GM12878 (cell line): ENCODE results near the gene GCLM. TPM values are rescaled to one million over a fixed set of nuclear protein-coding genes. Genes with fewer than 3 reads are reported as not detected.
A peak's percentile ranks its signal among the peaks of the same experiment; 100 is the strongest.

Experiments used
- CBX3 ChIP-seq: fragments of 200-600 bp; sonication (generic); IDR thresholded peaks from 2 replicates; pipeline ENCODE4 v1.6.1; 2016; ENCODE audit warnings: low read depth, borderline replicate concordance
- DPF2 ChIP-seq: fragments of 450-650 bp; IDR thresholded peaks from 2 replicates; pipeline ENCODE4 v1.6.1; 2017; ENCODE audit warnings: mild to moderate bottlenecking
- ESRRA ChIP-seq: IDR thresholded peaks from 2 replicates; pipeline ENCODE4 v1.6.1; 2012; ENCODE audit warnings: mild to moderate bottlenecking, low read length, improper control_type of control experiment
- IRF4 ChIP-seq: IDR thresholded peaks from 2 replicates; pipeline ENCODE4 v1.6.1; 2011; ENCODE audit warnings: low read depth, low read length
- NBN ChIP-seq: fragments of 450-650 bp; IDR thresholded peaks from 2 replicates; pipeline ENCODE4 v1.6.1; 2016
- NFYB ChIP-seq: IDR thresholded peaks from 2 replicates; pipeline ENCODE4 v1.6.1; 2011; ENCODE audit warnings: low read depth, mild to moderate bottlenecking, low read length, improper control_type of control experiment, moderate library complexity; ENCODE audit not compliant: insufficient read depth
- POLR2AphosphoS2 ChIP-seq: IDR thresholded peaks from 2 replicates; pipeline ENCODE4 v1.6.1; 2011; ENCODE audit warnings: low read depth, mild to moderate bottlenecking, low read length, improper control_type of control experiment, moderate library complexity
- SIN3A ChIP-seq: IDR thresholded peaks from 2 replicates; pipeline ENCODE4 v1.6.1; 2012; ENCODE audit warnings: low read depth, low read length, improper control_type of control experiment
- SREBF1 ChIP-seq: IDR thresholded peaks from 2 replicates; pipeline ENCODE4 v1.6.1; 2012; ENCODE audit warnings: mild to moderate bottlenecking, low read length
- STAT1 ChIP-seq: fragments of 450-650 bp; conservative IDR thresholded peaks from 2 replicates; pipeline ENCODE4 v1.6.1; 2014; ENCODE audit warnings: antibody characterized with exemption, mild to moderate bottlenecking
- ZNF207 ChIP-seq: fragments of 450-650 bp; IDR thresholded peaks from 2 replicates; pipeline ENCODE4 v1.6.1; 2014; ENCODE audit warnings: antibody characterized with exemption, mild to moderate bottlenecking, borderline replicate concordance
- ZNF274 ChIP-seq: IDR thresholded peaks from one replicate; pipeline ENCODE4 v1.8.0; 2011; ENCODE audit not compliant: insufficient read length, insufficient read depth
- polyA plus RNA-seq, 11 experiments: library from polyadenylated mRNA; depleted of rRNA in 4 of 11; unstranded in 6 of 11; stranded (reverse) in 5 of 11; fragments of >200 nt; fragmentation: Nextera tagmentation in 4 of 11; fragmentation: Illumina TruSeq in 1 of 11; extraction: Ambion mirVana in 4 of 11; extraction: Trizol in 1 of 11; gene quantifications; 1 replicate in 1 of 11; 2 replicates in 10 of 11; pipeline versions ENCODE4 v1.2.1 to v1.2.3, GENCODE V29; 2011 to 2016; ENCODE audit warnings: inconsistent platforms in 2 of 11, missing spikeins in 2 of 11, low read depth in 1 of 11
- total RNA-seq, 4 experiments: library from RNA; depleted of rRNA in 3 of 4; stranded (reverse); fragments of >200 nt in 3 of 4; fragmentation: Illumina TruSeq in 1 of 4; extraction: Trizol in 1 of 4; gene quantifications; 2 replicates each; pipeline versions ENCODE4 v1.2.1 to v1.2.3, GENCODE V29; 2013 to 2021
- TF ChIP-seq, protein P1 (sequence below): fragments of 450-650 bp; IDR thresholded peaks from 2 replicates; pipeline ENCODE4 v1.6.1; 2018; ENCODE audit warnings: mild to moderate bottlenecking, low read depth, moderate library complexity; ENCODE audit not compliant: partially characterized antibody
- TF ChIP-seq, protein P2 (sequence below): fragments of 450-650 bp; IDR thresholded peaks from 2 replicates; pipeline ENCODE4 v1.6.1; 2017; ENCODE audit warnings: mild to moderate bottlenecking
- TF ChIP-seq, protein P3 (sequence below): fragments of 450-650 bp; IDR thresholded peaks from 2 replicates; pipeline ENCODE4 v1.6.1; 2017; ENCODE audit warnings: mild to moderate bottlenecking, moderate library complexity
- TF ChIP-seq, protein P4 (sequence below): fragments of 450-650 bp; formaldehyde crosslinking; IDR thresholded peaks from 2 replicates; pipeline ENCODE4 v1.5.0; 2022; ENCODE audit warnings: mild to moderate bottlenecking, missing genetic modification characterization

Gene GCLM
- total and polyA plus RNA-seq, 10 of the 15 experiments (the other 5 are each of a cell fraction or from before 2014, with no cell fraction given) = 2.6 to 17.3 (median 6.9) TPM

DNA sequence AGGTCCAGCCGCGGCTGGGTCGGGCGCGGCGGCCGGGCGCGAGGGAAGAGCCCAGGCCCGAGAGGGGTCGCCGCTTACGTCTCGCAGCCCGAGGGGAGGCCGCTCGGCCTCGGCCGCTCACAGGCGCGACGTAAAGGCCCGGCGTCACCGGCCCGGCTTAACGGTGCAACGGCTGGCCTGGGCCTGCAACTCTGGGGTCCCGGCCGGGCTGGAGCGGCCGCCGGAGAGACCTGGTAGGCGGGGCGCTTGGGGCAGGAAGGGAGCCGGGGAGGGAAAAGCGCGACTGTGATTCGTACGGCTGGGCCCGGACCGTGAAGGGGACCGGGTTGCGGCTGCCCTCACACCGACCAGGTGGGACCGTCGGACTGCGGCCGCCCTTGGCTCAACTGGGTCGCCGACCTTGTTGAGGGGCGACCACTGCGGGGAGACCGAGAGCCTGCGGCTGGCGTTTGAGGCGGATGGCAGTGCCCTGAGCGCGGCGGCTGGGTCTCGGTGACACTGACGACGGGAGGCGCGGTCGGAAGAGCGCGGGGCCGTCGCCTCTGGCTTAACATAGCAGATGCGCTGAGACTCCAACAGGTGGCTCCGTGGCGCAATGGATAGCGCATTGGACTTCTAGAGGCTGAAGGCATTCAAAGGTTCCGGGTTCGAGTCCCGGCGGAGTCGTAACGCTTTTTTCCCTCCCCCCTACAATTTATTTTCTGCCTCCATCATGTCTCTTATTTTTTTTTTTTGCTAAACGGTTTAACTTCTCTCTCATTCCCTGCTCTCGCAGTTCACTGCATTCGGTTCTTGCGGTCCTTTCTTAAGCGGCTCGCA lies 62.0 kb downstream of the GCLM start (continued):
- TF ChIP-seq ZNF207 = peak; percentile 86
- no peak for TF ChIP-seq ZNF274
- TF ChIP-seq, protein P1, sequence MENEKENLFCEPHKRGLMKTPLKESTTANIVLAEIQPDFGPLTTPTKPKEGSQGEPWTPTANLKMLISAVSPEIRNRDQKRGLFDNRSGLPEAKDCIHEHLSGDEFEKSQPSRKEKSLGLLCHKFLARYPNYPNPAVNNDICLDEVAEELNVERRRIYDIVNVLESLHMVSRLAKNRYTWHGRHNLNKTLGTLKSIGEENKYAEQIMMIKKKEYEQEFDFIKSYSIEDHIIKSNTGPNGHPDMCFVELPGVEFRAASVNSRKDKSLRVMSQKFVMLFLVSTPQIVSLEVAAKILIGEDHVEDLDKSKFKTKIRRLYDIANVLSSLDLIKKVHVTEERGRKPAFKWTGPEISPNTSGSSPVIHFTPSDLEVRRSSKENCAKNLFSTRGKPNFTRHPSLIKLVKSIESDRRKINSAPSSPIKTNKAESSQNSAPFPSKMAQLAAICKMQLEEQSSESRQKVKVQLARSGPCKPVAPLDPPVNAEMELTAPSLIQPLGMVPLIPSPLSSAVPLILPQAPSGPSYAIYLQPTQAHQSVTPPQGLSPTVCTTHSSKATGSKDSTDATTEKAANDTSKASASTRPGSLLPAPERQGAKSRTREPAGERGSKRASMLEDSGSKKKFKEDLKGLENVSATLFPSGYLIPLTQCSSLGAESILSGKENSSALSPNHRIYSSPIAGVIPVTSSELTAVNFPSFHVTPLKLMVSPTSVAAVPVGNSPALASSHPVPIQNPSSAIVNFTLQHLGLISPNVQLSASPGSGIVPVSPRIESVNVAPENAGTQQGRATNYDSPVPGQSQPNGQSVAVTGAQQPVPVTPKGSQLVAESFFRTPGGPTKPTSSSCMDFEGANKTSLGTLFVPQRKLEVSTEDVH = no peak
- TF ChIP-seq NBN = peak; percentile 96
- peak; percentile 73 for TF ChIP-seq SIN3A
- no peak for TF ChIP-seq NFYB
- TF ChIP-seq, protein P2, sequence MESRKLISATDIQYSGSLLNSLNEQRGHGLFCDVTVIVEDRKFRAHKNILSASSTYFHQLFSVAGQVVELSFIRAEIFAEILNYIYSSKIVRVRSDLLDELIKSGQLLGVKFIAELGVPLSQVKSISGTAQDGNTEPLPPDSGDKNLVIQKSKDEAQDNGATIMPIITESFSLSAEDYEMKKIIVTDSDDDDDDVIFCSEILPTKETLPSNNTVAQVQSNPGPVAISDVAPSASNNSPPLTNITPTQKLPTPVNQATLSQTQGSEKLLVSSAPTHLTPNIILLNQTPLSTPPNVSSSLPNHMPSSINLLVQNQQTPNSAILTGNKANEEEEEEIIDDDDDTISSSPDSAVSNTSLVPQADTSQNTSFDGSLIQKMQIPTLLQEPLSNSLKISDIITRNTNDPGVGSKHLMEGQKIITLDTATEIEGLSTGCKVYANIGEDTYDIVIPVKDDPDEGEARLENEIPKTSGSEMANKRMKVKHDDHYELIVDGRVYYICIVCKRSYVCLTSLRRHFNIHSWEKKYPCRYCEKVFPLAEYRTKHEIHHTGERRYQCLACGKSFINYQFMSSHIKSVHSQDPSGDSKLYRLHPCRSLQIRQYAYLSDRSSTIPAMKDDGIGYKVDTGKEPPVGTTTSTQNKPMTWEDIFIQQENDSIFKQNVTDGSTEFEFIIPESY = no peak
- TF ChIP-seq SREBF1 = 0 out of 2 replicates have a peak, but pooled peaks have one; percentile 47
- TF ChIP-seq CBX3 = no peak
- TF ChIP-seq STAT1 = peak; percentile 62; the same call in 1 of the 2 replicates
- TF ChIP-seq, protein P3, sequence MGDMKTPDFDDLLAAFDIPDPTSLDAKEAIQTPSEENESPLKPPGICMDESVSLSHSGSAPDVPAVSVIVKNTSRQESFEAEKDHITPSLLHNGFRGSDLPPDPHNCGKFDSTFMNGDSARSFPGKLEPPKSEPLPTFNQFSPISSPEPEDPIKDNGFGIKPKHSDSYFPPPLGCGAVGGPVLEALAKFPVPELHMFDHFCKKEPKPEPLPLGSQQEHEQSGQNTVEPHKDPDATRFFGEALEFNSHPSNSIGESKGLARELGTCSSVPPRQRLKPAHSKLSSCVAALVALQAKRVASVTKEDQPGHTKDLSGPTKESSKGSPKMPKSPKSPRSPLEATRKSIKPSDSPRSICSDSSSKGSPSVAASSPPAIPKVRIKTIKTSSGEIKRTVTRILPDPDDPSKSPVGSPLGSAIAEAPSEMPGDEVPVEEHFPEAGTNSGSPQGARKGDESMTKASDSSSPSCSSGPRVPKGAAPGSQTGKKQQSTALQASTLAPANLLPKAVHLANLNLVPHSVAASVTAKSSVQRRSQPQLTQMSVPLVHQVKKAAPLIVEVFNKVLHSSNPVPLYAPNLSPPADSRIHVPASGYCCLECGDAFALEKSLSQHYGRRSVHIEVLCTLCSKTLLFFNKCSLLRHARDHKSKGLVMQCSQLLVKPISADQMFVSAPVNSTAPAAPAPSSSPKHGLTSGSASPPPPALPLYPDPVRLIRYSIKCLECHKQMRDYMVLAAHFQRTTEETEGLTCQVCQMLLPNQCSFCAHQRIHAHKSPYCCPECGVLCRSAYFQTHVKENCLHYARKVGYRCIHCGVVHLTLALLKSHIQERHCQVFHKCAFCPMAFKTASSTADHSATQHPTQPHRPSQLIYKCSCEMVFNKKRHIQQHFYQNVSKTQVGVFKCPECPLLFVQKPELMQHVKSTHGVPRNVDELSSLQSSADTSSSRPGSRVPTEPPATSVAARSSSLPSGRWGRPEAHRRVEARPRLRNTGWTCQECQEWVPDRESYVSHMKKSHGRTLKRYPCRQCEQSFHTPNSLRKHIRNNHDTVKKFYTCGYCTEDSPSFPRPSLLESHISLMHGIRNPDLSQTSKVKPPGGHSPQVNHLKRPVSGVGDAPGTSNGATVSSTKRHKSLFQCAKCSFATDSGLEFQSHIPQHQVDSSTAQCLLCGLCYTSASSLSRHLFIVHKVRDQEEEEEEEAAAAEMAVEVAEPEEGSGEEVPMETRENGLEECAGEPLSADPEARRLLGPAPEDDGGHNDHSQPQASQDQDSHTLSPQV = no peak
- TF ChIP-seq POLR2AphosphoS2 = no peak
- no peak for TF ChIP-seq ESRRA
- peak; percentile 37 for TF ChIP-seq DPF2
- TF ChIP-seq, protein P4, sequence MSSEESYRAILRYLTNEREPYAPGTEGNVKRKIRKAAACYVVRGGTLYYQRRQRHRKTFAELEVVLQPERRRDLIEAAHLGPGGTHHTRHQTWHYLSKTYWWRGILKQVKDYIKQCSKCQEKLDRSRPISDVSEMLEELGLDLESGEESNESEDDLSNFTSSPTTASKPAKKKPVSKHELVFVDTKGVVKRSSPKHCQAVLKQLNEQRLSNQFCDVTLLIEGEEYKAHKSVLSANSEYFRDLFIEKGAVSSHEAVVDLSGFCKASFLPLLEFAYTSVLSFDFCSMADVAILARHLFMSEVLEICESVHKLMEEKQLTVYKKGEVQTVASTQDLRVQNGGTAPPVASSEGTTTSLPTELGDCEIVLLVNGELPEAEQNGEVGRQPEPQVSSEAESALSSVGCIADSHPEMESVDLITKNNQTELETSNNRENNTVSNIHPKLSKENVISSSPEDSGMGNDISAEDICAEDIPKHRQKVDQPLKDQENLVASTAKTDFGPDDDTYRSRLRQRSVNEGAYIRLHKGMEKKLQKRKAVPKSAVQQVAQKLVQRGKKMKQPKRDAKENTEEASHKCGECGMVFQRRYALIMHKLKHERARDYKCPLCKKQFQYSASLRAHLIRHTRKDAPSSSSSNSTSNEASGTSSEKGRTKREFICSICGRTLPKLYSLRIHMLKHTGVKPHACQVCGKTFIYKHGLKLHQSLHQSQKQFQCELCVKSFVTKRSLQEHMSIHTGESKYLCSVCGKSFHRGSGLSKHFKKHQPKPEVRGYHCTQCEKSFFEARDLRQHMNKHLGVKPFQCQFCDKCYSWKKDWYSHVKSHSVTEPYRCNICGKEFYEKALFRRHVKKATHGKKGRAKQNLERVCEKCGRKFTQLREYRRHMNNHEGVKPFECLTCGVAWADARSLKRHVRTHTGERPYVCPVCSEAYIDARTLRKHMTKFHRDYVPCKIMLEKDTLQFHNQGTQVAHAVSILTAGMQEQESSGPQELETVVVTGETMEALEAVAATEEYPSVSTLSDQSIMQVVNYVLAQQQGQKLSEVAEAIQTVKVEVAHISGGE (CRISPR knock-in tag) = no peak
- TF ChIP-seq IRF4 = 0 out of 2 replicates have a peak, but pooled peaks have one; percentile 31
